ENCODE data around the gene PRDM16.

PRDM16 gene

DNA sequence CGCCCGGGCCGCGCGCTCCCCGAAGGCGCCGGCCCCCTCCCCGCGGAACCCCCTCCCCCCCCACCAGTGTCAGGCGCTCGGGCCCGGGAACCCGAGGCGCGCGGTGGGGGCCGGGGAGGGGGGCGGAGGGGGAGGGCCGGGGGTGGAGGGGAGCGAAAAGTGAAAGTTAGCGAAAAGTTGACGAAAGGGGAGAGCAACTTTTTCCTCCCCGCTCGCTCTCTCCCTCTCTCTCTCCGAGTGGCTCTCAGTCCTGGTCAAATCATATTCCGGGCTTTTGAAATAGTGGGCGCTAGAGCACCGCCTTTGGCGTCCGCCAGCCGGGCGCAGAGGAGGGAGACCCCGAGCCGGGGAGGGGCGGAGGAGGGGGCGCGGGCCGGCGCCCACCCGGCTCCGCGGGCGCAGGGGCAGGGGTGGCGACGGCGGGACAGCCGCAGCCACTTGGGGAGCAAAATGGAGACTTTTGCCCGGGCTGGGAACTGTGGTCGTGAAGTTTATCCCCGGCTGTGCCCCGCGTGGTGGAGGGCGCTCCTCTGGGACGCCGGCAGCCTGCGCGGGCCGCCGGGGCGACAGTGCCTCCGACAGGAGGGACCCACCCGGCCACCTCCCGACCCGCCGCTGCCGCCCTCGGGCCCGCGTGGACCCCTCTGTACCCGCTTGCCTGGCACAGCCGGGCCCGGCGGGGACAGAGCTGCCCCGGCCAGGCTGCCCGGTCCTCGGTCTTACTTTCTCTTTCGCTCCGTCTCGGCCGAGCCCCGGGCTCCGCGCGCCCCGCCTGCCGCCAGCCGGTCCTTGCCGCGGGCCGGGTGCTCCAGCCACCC is 697 bp downstream of the PRDM16 start:
- no peak for DNase-seq (ENCODE audit: low read depth in 2 of 2)

DNA sequence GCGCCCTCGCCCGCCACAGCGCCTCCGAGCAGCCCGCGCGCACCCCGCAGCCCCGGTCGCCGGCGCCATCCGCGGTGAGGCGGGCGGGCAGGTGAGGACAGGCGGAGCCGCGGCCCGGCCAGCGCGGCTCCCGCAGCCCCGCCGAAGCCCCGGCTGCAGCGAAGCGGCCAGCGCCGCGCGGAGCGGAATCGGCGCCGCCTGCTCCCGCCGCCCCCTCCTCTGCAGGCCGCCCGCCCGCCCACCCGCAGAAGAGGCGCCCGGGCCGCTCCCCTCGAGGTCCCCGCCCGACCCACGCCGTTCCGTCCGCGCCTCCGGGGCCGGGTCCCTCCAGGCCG is 1.3 kb downstream of the PRDM16 start:
- DNase-seq (ENCODE audit: low read depth in 2 of 2), result no peak

DNA sequence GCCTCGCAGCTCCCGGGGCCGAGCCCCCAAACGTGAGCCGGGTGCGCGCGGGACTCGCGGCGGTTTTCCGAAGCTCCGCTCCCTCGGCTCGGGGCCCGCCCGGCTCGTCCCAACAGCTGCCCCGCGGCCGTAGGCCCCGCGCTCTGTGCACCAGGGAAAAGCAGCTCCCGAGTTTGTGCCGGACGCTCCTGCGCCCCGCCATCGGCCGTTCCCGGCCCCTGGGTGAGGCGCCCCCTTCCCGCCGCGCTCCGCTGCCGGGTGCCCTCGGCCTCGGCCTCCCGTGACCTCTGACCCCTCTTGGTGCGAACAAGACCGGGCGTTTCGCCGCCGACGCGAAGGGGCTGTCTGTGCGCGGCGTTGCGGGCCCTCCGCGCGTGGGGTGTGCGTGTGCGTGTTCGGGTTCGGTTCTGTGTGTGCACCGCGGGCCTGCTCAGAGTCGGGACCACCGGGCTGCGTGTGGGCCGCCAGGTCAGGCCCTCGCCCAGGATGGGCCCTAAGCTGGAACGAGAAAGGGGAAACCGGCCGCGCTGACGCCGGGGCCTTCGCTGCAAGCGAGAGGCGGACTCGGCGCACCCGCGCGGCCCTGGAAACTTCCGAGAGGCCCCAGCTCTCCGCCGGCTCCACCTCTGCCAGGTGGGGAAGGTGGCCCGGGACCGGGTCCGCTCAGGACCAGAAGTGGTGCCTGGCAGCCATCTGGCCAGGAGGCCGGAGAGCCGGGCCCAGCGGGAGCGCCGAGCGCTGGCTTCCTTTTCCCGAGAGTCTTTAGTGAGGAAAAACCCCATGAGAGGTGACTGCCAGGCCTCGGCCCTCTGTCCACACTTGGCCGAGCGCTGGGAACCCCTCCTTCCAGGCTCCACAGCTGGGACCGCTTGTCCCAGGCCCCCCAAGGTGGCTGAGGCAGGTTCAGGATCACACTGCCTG is 1.9 kb downstream of the PRDM16 start:
- no peak for DNase-seq (ENCODE audit: low read depth in 2 of 2)

DNA sequence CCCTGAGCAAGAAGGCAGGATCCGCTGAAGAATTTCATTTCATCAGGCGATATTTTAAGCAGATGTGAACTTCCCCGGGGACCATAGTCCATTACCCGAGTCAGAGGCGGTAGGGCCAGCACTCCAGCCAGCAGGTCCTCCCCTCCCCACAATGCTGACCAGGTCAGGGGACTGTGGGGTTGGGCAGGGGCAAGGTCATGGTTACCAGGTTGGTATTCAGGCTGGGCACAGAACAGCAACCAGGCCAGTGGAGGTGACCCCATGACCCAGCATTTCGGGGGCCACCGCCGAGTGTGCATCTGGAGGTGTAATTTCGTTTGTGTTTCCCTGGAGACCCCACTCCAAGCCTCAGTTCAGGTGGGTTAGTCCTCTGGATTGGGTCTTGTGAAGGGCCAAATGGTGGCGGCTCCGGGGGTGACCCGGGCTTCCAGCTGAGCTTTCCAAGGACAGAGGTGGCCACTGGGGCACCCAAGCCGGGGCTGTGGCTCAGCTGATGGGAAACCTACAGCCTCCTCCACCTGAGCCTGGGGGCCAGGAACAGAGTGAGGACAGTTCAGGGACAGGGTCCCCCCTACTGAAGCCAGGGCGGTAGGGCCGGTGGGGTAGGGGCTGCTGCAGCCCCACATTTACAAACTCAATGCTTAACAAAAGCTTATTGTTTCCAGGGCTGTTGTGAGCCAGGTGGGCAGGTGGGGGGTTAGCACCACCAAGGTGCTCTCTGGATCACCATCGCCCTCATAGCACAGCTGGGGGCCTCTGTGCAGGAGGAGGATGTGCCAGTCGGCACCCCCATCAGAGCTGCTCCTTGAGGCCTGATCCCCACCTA is 2.8 kb downstream of the PRDM16 start:
- no peak for DNase-seq (ENCODE audit: low read depth in 2 of 2)

DNA sequence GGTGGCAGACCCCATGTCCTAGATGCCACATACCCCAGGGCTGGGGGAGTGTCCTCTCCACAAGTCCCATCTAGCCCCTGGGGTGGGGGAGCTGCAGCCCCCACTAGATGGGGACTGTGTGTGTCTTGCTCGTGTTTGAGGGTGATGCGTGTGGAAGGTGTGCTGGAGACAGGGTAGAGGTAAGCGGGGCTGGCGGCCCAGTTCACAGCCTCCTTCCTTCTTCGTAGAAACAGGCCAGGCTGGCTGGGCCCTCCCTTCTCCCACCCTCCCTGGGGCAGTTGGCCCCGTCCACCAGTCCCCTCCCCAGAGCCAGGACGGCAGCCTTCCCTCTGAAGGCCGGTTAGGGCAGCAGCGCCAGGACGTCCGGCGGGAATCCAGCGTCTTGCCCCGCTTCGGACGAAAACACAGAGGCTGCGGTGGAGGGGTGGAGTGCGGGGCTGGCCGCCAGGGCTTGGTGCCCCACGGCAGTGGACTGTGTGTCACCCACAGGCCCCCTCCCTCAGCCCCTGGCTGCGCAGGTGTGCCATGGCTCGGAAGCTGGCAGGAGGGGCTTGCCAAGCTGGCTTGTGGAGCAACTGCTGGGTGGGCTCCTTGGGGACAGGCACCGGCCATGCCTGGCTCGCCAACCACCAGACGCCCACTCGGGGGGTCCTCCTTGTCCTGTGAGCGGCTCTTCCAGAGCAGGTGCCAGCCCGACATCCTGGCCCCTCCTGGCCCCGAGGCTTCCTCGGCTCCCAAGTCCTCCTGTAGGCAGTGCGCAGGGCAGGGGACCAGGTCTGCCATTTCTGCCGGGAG is 3.6 kb downstream of the PRDM16 start:
- no peak for DNase-seq (ENCODE audit: low read depth in 2 of 2)

DNA sequence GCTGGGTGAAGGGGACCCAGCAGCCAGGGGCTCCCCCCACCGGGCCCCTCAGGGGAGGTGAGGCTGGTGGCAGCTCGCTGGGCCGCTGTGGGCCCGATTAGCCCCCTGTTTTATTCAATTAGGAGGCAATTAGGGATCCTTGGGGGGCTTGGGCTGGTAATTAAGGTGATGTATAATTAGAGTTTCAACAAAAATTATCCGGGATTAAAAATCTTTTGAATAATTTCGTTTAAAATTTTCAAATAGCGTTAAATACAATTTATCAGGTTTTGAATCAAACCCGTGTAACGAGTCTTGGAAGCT is 4.1 kb downstream of the PRDM16 start:
- no peak for DNase-seq (ENCODE audit: low read depth in 2 of 2)

DNA sequence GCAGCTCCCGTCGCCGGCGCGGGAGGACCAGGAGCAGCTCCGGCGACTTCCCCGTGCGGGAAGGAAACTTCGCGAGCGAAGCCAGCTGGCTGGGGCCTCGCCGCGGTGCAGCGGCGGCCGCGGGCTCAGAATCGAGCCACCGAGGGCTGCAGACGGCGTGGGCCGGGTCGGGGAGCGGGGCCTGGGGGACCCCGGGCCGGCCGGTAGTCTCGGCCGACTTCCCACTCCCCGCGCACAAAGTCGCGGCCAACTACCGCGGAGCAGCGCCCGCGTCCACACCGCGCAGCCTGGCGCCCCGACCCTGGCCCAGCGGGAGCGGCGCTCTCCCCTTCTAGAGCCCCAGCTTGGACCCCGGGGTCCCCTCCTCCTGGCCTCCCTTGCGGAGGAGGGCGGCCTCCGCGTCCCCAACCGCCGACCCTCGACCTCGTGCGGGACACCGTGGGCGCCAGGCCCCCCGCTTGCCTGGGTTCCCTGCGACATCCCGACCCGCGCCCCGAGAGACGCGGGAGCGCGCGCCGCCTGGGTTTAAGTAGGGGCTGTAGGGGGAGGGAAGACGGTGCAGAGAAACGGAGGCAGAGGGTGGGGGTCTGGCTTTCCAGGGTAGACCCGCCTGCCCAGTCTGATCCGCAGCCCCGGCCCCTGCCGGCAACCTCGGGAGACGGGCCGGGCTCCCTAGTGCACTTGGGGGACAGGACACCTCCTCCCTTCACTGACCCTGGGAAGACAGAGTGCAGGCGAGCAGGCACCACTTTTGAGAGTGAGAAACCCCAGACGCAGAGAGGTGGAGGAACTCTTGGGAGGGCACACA is 4.7 kb downstream of the PRDM16 start:
- no peak for DNase-seq (ENCODE audit: low read depth in 2 of 2)

DNA sequence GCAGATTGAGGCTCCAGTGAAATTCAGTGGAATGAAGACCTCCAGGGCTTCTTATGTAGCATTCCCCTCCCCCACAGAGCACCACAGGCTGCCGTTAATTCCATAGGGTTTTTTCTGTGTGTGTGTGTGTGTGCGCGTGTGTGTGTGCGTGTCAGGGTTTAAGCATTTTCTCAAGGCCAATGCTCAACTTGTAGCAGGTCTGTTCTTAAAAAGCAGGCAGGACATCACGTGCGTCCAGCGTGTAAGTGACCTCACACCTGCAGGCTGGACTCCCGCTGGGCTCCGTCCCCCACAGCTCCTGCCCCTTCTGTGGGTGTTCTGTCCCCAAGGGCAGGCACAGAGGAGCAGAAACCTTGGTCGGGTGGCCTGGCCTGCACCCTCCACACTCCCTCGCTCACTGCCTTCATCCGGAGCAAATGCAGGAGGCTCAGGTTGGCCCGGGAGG is 5.3 kb downstream of the PRDM16 start:
- DNase-seq (ENCODE audit: low read depth in 2 of 2), result no peak

DNA sequence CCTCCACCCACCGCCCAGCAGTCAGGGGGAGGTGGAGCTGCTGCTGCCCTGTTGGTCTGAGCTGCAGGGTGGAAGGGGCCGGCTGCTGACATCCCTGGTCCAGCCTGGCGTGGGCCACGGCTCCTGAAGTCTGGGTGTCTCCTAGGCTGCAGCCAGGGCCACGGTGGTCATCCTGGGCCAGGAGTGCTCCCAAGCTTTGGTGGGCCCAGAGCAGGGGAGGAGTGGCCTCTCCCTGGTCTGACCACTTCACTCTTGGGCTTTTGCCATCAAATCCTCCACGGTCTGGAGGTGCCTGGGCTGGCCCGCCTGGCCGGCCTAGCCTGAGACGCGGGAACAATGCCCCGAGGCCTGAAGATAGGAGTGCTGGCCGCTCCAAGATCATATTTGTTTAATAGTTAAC is 5.8 kb downstream of the PRDM16 start:
- DNase-seq (ENCODE audit: low read depth in 2 of 2), result no peak

DNA sequence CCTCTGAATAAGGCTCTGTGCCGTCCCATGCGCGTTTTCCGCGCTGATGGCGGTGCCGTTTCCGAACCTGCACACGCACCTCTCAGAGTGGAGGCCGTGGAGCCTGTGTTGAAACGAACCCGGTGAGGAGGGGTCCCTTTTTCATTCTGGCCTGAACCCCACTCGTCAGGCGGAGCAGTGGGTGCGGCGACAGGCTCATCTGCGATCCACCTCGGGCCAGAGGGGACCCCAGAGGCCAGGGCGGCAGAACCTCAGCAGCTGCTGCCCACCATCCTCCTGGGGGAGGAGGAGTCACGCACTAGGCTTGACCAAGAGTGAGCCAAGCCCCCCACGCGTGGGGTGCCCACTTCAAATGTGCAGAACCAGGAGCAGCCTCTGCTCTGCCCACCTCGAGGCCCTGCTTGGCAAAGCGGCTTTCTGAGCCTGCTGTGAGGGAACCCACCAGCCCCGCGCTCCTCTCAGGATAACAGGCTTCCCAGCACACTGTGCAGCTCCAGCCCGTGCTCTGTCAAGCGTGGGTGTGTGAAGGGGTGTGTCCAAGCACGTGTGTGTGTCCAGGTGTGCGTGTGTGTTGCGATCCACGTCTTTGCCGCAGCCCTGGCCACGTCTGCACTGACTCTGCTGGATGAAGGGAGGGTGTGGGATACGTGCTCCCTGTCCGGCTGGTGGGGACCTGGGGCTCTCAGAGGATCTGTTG is 6.8 kb downstream of the PRDM16 start:
- no peak for DNase-seq (ENCODE audit: low read depth in 2 of 2)

DNA sequence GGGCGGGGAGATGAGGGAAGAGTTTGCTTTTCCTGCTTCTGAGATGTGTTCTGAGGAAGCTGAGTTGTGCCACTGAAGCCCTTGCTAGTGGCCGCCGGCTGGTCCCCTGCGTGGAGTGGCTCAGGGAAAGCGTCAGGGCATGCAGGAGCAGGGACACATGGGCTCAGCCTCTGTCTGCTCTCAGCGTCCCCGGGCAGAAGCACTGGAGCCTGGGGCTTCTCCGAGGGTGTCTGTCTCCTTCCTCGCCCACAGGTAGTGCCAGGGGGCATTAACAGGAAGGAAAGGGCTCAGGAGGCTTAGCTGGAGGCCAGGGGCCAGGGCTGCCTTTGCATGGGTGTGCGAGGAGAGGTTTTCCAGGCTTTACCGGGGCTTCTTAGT is 7.3 kb downstream of the PRDM16 start:
- DNase-seq (ENCODE audit: low read depth in 2 of 2), result no peak

DNA sequence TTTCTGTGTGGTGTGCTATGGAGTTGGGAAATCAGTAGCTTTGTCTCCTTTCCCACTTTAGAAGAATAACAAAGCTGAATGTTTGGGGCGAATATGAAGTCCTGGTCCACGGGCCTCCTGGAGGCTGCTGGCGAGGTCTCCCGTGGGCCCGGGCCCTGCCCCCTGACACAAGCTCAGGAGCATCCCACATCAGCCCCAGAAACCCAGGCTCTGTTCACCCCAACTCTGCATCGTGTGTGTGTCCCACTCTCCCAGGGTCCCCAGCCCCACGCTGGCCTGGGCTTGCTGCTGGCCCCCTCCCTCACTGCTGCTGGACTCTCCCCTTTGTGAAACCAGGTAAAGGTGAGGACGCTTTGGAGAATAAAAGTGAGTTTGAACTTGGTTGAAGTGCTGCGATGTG is 8.1 kb downstream of the PRDM16 start:
- DNase-seq (ENCODE audit: low read depth in 2 of 2), result no peak

DNA sequence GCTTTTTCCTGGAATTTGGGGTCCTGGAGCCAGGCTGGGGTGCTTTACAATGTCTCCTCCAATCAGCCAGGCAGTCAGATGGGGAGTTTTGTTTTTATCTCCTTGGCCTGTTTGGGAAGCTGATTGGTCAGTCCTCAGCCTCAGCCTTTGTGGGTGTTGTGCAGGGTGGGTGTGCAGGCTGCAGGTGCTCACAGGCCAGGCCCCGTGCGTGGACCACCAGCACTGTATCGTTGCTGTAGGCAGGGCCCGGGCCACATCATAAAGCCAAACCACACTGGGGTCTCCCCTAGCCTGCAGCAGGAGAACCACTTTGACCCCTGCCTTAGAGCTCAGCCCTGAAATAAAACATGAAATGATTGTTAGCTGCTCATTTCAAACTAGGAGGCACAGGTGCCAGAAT is 8.6 kb downstream of the PRDM16 start:
- no peak for DNase-seq (ENCODE audit: low read depth in 2 of 2)

DNA sequence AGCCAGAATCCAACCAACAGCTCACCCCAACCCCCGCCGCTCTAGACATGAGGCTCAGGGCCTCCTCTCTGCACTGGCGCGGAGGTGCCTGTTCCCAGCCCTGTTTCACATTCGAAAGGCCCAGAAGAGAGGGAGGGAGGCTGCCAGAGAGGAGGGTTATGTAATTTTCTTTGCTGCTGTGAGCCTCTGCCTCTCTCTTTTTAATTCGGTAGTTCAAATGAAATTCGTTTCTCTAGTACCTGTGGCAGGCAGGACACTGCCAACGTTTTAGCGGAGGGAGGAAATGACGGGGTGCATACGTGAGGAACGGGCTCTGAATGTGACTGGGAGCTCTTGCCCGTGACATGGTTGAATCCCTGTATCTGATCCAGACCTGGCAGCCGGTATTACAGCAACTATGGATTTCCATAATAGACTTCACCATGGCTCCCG is 9.4 kb downstream of the PRDM16 start:
- no peak for DNase-seq (ENCODE audit: low read depth in 2 of 2)

DNA sequence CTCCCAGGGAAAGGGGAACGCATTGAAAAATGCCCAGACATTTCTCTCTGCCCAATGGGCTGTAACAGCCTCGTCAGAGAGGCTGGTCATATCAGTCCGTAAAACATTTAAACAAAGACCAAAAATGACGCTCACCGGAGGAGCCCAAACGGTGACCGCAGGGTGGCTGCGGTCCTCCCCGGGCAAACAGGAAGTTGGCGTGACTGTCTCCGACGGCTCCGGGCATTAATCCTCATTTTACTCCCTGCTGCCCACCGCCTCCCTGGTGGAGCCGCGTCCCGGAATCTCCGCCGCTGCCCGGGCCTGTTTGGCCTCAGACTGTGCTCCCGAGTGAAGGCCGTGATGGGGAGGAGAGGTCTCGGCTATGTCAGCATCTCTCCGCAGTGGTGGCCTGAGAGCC is 9.9 kb downstream of the PRDM16 start:
- no peak for DNase-seq (ENCODE audit: low read depth in 2 of 2)

DNA sequence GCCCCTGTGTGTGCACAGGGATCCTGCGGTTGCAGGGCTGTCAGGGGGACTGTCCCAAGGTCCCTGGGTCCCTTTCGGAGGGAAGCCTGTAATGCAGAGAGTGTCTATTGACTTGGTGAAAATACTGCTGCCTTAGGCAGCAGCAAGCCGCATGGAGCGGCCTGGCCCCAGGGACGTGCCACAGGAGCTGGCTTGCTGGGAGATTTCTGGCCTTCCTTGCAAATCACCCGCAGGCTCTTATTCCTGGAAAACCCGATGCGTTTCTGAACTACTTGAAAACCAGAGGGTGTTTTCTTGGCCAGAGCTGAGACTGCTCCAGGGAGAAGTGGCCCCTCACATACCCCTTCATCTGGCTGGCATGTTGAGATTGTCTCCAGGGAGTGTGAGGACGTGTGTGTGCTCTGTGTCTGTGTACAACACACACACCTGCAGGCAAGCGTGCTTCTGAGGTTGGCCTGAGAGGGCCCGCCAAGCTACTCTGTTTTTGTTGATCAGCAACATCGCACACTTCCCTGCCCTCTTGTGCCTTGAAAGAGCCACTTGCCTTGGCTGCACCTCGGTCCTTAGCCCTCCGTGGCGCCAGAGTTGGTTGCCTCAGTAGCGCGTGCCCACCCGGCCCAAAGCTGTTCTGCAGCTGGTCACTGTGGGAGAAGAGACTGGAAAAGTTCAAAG is 10.5 kb downstream of the PRDM16 start:
- no peak for DNase-seq (ENCODE audit: low read depth in 2 of 2)

DNA sequence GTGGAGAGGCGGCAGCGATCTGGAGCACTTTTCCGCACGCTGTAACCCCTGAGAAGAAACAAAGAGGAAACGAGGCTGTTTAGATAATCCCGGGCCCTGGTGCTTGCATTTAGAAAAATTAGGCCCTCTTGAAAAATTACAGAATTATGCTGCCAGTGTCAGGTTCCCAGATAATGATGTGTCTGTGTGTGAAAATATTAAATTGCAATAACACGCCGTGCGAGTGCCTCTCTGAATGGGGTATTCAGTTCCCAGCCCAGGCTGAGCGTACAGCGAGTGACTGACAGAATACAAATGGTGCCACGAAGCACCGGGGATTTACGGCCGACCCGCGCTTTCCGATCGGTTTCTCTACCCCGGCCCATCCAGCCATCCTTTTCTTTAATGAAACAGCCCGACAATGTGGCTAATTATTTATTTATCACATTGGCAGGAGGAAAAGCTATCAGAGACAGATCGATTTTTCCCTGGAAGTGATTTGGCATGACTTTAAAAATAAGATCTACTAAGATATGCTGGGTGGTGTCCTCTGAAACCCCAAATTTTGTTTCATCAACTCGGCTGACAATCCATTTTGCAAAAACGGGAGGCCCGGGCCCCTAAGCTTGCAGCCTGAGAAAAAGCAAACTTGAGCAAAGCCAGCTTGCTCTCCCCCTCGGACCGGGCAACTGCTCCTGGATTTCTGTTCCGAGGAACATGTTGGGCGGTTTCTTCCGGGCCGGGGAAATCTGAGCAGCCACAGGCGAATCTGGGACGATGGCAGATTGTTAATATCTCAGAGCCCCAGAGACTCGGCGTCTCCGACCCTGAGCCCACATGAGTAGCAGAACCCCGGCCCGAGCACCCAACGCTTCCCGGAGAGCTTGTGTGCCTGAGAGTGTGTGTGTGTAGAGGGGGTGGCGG is 11.3 kb downstream of the PRDM16 start:
- DNase-seq (ENCODE audit: low read depth in 2 of 2), result no peak

DNA sequence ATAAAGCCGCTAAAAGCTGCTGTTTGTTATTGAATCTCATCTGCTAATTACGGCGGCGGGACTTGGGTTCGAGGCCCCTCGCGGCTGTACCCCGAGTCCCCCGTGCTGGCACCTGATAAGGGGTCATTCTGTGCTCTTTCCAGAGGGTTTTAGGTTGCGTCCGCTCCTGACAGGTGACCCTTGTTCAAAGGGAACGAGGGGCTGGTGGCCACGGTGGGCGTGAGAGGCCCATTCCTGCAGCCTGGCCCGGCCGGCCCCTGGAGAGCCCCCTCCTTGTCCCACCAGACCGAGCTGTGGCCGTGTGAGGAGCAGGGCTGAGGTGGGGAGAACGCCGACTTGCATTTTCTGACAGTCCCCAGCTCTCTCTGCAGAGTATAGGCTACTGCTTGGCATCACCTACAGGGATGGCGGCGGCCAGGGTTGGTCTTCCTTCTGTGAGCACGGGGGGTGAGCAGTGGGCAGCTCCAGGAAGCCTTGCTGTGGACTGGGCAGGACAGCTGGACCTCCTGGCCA is 12.2 kb downstream of the PRDM16 start:
- no peak for DNase-seq (ENCODE audit: low read depth in 2 of 2)

All from stimulated activated CD8-positive, alpha-beta memory T cell treated with anti-CD3 and anti-CD28 coated beads, Interleukin-7, amount 100 ng/mL, for 4 hours (primary cell).